Measurements from ENCODE around the gene E4F1.

The E4F1 gene, protein sequence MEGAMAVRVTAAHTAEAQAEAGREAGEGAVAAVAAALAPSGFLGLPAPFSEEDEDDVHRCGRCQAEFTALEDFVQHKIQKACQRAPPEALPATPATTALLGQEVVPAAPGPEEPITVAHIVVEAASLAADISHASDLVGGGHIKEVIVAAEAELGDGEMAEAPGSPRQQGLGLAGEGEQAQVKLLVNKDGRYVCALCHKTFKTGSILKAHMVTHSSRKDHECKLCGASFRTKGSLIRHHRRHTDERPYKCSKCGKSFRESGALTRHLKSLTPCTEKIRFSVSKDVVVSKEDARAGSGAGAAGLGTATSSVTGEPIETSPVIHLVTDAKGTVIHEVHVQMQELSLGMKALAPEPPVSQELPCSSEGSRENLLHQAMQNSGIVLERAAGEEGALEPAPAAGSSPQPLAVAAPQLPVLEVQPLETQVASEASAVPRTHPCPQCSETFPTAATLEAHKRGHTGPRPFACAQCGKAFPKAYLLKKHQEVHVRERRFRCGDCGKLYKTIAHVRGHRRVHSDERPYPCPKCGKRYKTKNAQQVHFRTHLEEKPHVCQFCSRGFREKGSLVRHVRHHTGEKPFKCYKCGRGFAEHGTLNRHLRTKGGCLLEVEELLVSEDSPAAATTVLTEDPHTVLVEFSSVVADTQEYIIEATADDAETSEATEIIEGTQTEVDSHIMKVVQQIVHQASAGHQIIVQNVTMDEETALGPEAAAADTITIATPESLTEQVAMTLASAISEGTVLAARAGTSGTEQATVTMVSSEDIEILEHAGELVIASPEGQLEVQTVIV

DNA sequence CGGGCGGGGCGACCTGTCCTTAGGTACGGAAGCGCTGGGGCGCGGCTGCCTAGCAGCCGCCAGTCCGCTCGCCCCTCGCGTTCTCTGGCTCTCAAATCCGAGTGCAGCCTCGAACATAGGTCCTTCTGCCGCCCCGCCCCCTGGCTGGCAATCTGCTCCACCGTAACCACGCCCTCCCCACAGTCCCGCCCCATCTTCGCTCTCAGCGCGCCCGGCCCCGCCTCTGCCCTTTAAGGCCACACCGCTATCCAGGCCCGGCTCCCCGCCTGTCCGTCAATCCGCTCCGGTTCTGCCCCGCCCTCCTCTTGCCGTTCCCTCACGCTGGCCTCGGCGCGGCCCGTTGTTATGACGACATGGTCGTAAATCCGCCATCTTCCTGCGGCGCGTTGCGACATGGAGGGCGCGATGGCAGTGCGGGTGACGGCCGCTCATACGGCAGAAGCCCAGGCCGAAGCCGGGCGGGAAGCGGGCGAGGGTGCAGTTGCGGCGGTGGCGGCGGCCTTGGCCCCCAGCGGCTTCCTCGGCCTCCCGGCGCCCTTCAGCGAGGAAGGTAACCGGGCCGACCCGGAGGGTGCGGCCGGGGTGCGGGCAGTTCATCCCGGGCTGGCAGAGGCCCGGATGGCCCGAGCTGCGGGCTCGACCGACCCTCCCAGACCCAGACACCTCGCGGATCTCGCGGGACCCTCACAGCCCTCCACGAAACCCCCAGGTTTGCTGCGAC is at the start of gene E4F1:
Gene E4F1, plus strand, starts transcription at position 371 of the 721 bp plus-strand sequence. Its CDS starts 23 bp downstream, at position 394.
- TF ChIP-seq, protein P1, sequence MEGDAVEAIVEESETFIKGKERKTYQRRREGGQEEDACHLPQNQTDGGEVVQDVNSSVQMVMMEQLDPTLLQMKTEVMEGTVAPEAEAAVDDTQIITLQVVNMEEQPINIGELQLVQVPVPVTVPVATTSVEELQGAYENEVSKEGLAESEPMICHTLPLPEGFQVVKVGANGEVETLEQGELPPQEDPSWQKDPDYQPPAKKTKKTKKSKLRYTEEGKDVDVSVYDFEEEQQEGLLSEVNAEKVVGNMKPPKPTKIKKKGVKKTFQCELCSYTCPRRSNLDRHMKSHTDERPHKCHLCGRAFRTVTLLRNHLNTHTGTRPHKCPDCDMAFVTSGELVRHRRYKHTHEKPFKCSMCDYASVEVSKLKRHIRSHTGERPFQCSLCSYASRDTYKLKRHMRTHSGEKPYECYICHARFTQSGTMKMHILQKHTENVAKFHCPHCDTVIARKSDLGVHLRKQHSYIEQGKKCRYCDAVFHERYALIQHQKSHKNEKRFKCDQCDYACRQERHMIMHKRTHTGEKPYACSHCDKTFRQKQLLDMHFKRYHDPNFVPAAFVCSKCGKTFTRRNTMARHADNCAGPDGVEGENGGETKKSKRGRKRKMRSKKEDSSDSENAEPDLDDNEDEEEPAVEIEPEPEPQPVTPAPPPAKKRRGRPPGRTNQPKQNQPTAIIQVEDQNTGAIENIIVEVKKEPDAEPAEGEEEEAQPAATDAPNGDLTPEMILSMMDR (IDR thresholded peaks at IDR 0.05; ENCODE audit: low read length, missing control alignments) = no peak
- H3K4me3 ChIP-seq (replicated peaks; ENCODE audit: low read depth, low read length) = peak within 1 kb of the TSS; percentile 88
- peak; percentile 100 for DNase-seq (ENCODE audit: low read depth)

DNA sequence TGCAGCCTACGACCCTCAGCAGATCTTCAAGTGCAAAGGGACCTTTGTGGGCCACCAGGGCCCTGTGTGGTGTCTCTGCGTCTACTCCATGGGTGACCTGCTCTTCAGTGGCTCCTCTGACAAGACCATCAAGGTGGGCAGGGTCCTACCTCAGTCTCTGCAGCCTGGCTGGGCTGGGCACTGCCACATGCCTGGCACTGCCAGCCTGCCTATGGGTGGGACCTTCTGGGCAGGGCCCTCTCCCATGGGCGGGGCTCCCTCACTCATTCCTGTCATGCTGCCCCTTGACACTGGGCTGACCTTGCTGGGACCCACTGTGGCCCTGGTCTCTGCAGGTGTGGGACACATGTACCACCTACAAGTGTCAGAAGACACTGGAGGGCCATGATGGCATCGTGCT is 49.5 kb upstream of the E4F1 start:
- TF ChIP-seq, protein P1 (IDR thresholded peaks at IDR 0.05; ENCODE audit: low read length, missing control alignments) = no peak
- no peak for DNase-seq (ENCODE audit: low read depth)
- H3K4me3 ChIP-seq (replicated peaks; ENCODE audit: low read depth, low read length) = no peak overlapping the region

DNA sequence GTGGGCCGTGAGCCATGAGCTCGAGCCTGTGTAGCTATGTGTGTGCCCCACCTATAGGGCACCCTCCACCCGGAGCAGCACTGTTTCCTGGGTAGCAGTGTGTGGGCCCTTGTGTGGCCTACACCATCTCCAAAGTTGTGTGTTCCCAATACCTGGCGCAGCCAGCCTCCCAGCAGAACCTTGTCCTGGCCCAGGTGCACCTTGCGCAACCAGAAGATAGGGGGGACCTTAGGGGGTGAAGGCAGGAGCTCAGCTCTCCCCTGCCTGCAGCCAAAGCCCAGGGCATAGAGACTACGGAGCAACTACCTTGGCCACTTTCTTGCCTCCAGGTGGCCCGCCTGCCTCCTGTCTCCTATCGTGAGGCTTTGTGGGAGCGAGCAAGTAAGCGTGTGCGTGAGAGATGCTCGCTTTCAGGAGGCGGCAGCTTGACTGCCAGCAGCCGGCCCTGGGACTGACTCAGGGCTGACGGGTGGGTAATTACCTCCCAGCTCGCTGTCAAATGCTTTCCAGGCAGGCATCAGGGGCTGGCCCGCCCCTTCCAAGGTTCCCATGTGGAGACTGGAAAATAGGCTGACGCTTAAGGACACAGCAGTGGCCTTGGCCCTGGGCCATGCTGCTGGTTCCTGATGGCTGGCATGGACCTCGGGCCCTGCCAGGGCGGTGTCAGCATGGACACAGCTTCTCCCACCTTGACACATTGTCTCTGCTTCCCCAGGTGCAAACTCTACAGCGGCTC is 48.8 kb upstream of the E4F1 start:
- no peak for DNase-seq (ENCODE audit: low read depth)
- no peak overlapping the region for H3K4me3 ChIP-seq (replicated peaks; ENCODE audit: low read depth, low read length)
- TF ChIP-seq, protein P1 (IDR thresholded peaks at IDR 0.05; ENCODE audit: low read length, missing control alignments) = no peak

DNA sequence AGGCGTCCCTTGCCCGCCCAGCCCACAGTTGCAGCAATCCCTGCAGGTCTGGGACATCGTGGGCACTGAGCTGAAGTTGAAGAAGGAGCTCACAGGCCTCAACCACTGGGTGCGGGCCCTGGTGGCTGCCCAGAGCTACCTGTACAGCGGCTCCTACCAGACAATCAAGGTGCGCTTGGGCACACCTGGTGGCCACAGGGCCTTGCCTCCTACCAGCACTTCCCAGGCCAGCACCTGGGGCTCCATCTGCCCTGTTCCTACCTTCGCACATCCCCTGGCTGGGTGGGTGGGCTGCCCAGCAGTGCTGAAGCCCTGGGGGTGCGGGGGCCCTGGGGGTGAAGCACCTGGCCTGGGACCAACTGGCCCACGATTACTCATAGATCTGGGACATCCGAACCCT is 47.9 kb upstream of the E4F1 start:
- TF ChIP-seq, protein P1 (IDR thresholded peaks at IDR 0.05; ENCODE audit: low read length, missing control alignments) = no peak
- H3K4me3 ChIP-seq (replicated peaks; ENCODE audit: low read depth, low read length) = no peak overlapping the region
- DNase-seq (ENCODE audit: low read depth) = no peak

DNA sequence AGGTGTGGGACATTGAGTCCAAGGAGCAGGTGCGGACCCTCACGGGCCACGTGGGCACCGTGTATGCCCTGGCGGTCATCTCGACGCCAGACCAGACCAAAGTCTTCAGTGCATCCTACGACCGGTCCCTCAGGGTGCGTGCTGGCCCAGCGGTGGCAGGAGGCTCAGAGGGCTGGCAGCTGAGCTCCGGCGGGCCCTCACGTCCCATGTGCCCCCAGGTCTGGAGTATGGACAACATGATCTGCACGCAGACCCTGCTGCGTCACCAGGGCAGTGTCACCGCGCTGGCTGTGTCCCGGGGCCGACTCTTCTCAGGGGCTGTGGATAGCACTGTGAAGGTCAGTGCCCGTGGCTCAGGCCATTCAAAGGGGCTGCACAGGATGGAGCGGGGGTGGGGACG is 47.3 kb upstream of the E4F1 start:
- TF ChIP-seq, protein P1 (IDR thresholded peaks at IDR 0.05; ENCODE audit: low read length, missing control alignments) = no peak
- H3K4me3 ChIP-seq (replicated peaks; ENCODE audit: low read depth, low read length) = no peak overlapping the region
- no peak for DNase-seq (ENCODE audit: low read depth)

DNA sequence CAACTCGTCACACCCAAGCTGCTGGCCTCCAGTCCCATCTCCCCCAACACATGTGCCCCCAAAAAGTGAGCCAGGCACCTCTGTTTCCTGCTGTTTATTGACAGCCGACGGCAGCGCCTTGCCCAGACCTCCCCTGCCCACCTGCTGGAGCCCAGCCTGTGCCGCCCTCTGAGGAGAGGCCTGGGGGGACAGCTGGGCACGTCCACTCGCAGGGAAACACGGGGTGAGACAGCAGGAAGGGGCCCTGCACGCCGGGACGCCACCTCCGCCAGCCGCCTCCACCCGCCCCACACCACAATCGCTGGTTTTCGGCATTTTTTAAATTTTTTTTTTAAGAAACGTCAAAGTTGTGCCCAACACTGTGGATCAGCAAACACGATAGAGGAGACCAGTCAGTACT is 46.3 kb upstream of the E4F1 start:
- TF ChIP-seq, protein P1 (IDR thresholded peaks at IDR 0.05; ENCODE audit: low read length, missing control alignments) = no peak
- no peak for DNase-seq (ENCODE audit: low read depth)
- H3K4me3 ChIP-seq (replicated peaks; ENCODE audit: low read depth, low read length) = no peak overlapping the region
